ENCODE results near the gene ACOT9.
"Not testable (repeated sequence)": the region's sequence is repeated elsewhere in the genome, so short reads cannot be mapped to it uniquely, and the experiment has no call there.

ACOT9 gene, protein sequence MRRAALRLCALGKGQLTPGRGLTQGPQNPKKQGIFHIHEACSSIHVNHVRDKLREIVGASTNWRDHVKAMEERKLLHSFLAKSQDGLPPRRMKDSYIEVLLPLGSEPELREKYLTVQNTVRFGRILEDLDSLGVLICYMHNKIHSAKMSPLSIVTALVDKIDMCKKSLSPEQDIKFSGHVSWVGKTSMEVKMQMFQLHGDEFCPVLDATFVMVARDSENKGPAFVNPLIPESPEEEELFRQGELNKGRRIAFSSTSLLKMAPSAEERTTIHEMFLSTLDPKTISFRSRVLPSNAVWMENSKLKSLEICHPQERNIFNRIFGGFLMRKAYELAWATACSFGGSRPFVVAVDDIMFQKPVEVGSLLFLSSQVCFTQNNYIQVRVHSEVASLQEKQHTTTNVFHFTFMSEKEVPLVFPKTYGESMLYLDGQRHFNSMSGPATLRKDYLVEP

GRCh38 chrX:23742697-23743622 is at the start of gene ACOT9:
Gene ACOT9 (minus strand): TSS chrX:23743276. CDS start chrX:23743144, 132 bp downstream.
- peak; percentile 16 for DNase-seq (ENCODE audit: low read depth)

- no peak for DNase-seq (ENCODE audit: low read depth)
Measured at GRCh38 chrX:23790155-23790497, 47.0 kb upstream of the ACOT9 start.

- no peak for DNase-seq (ENCODE audit: low read depth)
Measured at GRCh38 chrX:23789386-23790154, 46.5 kb upstream of the ACOT9 start.

DNA sequence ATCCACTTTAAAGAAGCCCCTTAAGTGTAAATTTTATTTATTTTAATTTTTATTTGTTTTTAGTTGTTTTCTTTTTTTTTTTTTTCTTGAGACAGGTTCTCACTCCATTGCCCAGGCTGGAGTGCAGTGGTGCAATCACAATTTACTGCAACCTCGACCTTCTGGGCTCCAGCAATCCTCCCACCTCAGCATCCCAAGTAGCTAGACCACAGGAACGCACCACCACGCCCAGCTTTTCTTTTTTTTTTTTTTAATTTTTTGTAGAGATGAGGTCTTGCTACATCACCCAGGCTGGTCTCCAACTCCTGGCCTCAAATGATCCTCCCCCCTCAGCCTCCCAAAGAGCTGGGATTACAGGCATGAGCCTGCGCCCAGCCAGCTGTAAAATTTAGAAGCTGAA is 45.9 kb upstream of the ACOT9 start:
- no peak for DNase-seq (ENCODE audit: low read depth)

DNA sequence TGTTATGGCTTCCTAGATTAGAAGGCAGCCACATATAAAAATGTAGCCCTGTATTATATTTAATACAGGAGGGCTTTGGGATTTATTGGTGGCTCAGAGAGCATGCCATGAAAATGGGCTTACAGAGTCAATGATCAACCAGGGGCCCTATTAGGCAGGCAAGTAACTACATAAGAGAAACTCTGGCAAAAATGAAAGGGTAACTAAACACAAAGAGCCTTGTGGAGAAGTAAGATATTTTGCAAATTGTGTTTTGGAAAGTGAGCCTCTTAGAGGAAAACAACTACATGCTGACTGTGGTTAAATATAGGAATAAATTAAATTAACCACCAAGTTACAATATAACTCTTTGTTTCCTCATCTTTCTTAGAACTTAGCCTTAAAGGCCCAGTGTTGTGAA is 45.4 kb upstream of the ACOT9 start:
- DNase-seq (ENCODE audit: low read depth): no peak

DNA sequence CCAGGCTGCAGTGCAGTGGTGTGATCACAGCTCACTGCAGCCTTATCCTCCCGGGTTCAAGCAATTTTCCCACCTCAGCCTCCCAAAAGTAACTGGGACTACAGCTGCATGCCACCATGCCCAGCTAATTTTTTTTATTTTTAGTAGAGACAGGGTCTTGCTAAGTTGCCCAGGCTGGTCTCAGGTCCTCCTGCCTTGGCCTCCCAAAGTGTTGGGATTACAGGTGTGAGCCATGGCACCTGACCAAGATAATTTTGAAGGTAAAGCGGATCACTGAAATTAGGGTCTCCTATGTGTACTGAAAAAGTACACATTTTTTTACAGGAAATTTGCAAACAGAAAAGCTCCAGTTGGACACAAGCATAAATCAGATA is 44.7 kb upstream of the ACOT9 start:
- DNase-seq (ENCODE audit: low read depth): no peak

- DNase-seq (ENCODE audit: low read depth): no peak
Measured at GRCh38 chrX:23786268-23786815, 43.3 kb upstream of the ACOT9 start.

- no peak for DNase-seq (ENCODE audit: low read depth)
Measured at GRCh38 chrX:23785580-23785979, 42.5 kb upstream of the ACOT9 start.

- DNase-seq (ENCODE audit: low read depth): no peak
Measured at GRCh38 chrX:23784470-23785331, 41.6 kb upstream of the ACOT9 start.

GRCh38 chrX:23783589-23784469 is 40.8 kb upstream of the ACOT9 start:
- DNase-seq (ENCODE audit: low read depth): no peak

GRCh38 chrX:23782863-23783588 is 40.0 kb upstream of the ACOT9 start, which contains the start of gene SAT1:
Gene SAT1 (plus strand): TSS chrX:23783173. CDS start chrX:23783352, 179 bp downstream.
- peak; percentile 88 for DNase-seq (ENCODE audit: low read depth)

DNA sequence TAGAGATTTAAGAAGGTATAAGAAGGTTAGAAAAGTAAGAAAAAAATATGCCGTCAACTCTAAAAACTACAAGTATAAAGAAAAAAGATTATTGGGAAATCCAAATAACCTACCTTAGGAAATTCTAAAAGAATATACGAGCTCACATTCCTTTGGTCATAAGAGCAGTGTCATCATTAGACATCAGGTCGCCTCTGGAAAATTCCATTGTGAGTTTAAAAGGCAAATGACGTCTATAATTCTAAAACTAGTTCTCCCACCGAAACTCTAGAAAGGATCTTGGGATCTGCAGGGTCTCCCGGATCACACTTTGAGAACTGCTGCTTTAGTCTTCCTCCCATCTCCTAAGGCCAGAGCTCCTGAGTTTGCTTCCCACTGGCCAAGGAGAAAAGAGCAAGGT is 39.4 kb upstream of the ACOT9 start:
- no peak for DNase-seq (ENCODE audit: low read depth)

GRCh38 chrX:23779025-23779424 is 35.9 kb upstream of the ACOT9 start:
- DNase-seq (ENCODE audit: low read depth): no peak

GRCh38 chrX:23776363-23776762 is 33.3 kb upstream of the ACOT9 start:
- no peak for DNase-seq (ENCODE audit: low read depth)

DNA sequence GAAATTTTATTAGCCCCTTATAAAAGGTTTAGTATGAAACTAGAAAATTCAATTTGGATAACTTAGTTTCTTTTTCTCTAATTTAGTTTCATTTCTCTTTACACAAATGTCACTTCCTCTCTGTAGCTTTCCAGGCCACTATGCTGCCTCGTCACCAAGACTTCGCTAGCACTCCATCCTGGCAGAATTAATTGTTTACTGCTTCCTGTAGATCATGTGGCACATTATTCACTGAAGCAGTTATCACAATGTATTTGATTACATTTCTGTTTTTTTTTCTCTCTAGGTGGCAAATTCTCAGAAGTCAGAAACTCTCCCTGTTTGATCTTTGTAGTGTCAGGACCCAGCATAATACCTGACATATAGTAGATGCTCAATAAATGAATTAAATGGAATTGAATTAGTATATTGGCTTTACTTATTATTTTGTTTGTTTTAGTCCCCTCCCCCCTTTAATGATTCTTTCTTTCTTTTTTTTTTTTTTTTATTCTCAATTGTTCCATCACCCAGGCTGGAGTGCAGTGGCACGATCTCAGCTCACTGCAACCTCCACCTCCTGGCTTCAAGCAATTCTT is 30.6 kb upstream of the ACOT9 start:
- peak; percentile 43 for DNase-seq (ENCODE audit: low read depth)

DNA sequence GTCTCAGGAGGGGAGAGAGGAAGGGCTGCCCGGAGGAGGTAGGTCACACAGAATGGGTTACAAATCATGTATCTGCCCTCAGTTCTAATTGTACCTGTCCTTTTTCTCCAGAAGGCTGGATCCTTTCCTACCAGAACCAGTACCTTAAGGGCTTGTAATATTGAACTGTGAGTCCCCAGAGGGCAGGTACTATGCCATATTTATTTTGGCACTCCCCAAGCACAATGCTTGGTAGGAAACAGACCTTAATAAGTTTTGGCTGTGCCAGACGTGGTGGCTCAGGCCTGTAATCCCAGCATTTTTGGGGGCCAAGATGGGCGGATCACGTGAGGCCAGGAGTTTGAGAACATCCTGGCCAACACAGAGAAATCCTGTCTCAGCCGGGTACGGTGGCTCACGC is 28.0 kb upstream of the ACOT9 start:
- DNase-seq (ENCODE audit: low read depth): not testable (repeated sequence)

DNA sequence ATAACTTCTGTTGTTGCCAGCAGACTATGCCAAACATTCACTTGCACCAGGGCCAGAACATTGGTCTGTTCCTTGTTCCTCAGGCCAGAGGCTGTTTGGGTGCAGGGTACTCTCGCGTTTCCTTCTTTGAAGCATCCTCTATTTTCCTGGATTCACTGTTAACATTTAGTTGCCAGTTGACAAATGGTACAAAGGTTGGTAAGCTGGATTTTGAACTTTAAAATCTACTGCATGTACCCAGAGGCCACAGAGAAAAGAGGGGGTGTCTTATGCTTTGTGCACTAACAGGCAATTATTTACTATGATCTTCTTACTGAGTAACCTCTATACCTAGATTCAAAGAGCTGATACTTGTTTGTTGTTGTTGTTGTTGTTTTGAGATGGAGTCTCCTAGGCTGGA is 27.1 kb upstream of the ACOT9 start:
- DNase-seq (ENCODE audit: low read depth): no peak

GRCh38 chrX:23766650-23767551 is 23.8 kb upstream of the ACOT9 start:
- no peak for DNase-seq (ENCODE audit: low read depth)

Measured in stimulated activated CD4-positive, alpha-beta T cell treated with anti-CD3 and anti-CD28 coated beads, Interleukin-2, amount 100 ng/mL, for 4 hours (primary cell).